CD4-positive, alpha-beta T cell treated with Interleukin-6 for 4 hours (primary cell): ENCODE measurements around the gene GALR2.

Experiments
- DNase-seq: peaks from one replicate; pipeline ENCODE4 v3.0.0-alpha.2; 2020; ENCODE audit warnings: mixed read lengths

Gene GALR2

GRCh38 chr17:76102944-76103273 is 28.3 kb downstream of the GALR2 start:
- no peak for DNase-seq

GRCh38 chr17:76103274-76104139 is 28.9 kb downstream of the GALR2 start, which contains the start of gene EXOC7:
TSS of gene EXOC7 (minus strand) at chr17:76103787. CDS start at chr17:76103692, 95 bp downstream.
- DNase-seq, result peak; percentile 94

DNA sequence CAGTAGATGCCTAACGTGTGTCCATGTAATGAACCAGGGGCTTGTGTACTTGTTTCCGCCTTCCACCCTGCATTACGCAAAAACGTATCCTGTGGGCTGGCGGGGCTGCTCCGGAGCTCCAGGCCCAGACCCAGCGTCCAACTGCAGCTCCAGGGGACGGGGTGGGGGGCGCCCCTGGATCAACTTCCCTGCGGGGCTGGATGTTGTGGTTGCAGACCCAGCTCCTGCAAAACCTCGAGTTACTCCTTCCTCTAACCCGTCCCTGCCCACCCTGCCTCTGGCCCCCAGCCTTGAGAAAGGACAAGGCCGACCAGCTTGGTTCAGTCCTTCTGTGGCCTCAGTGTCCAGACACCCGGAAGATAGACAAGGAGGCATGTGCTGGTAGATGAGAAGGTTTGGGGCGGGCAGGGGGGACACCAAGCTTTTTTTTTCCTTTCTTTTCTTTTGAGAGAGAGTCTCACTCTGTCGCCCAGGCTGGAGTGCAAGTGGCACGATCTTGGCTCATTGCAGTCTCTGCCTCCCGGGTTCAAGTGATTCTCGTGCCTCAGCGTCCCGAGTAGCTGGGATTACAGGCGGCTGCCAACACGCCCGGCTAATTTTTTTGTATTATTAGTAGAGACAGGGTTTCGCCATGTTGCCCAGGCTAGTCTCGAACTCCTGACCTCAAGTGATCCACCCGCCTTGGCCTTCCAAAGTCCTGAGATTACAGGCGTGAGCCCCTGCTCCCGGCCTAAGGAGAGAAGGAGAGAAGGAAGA is 29.7 kb downstream of the GALR2 start:
- DNase-seq, result no peak

DNA sequence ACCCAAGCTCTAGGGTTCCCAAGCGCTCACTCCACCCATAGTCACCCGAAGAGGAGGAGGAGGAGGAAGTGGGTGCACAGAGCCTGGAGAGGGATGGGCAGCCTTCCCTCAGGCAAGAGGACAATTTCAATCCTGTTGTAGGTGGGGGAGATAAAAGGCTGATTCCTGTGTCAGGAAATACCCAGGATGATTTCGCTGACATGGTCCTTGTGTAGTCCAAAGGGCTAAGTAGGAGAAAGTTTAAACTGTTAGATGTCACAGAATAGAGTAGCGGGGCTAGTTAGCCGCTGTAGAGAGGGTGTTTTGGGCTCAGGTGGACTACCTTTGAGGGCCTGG is 30.3 kb downstream of the GALR2 start:
- no peak for DNase-seq

- DNase-seq, result no peak
Observed at GRCh38 chr17:76106703-76107102, 32.1 kb downstream of the GALR2 start.

DNA sequence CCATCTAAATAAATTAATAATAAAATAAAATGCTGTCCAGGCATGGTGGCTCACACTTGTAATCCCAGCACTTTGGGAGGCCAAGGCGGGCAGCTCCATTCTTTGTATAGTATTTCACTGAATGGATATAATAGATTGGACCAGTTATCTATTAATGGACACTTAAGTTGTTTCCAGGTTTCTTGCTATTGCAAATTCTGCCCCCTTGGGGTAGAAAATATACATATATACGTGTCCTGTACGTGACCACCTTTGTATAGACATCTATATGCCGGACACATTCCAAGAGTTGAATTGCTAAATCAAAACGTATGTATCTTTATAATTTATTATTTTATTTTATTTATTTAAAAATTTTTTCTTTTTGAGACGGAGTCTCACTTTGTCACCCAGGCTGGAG is 32.9 kb downstream of the GALR2 start:
- DNase-seq, result no peak

DNA sequence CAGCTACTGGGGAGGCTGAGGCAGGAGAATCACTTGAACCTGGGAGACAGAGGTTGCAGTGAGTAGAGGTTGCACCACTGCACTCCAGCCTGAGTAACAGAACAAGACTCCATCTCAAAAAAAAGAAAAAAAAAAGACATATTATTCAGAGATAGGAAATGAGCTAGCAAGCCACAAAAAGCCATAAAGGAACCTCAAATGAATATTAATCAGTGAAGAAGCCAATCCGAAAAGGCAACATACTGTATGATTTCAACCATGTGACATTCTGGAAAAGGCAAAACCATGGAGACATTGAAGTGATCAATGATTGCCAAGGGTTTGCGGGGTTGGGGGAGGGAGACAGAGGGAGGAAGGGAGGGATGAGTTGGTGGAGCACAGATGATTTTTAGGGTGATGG is 37.4 kb downstream of the GALR2 start:
- DNase-seq, result no peak

DNA sequence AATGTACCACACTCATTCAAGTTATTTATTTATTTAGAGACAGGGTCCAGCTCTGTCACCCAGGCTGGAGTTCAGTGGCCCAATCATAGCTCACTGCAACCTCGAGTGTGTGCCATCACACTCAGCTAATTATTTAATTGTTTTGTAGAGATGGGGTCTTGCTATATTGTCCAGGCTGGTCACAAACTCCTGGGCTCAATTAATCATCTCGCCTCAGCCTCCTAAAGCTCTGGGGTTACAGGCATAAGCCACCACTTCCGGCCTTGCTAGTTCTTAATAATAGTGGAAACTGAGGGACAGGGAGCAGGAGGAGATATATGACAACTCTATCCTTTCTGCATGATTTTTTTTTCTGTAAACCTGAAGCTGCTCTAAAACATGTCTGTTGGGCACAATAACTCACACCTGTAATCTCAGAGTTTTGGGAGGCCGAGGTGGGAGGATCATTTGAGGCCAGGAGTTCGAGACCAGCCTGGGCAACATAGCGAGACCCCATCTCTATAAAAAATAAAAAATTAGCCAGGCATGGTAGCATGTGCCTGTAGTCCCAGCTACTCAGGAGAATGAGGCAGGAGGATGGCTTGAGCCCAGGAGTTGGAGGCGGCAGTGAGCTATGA is 40.7 kb downstream of the GALR2 start:
- DNase-seq, result no peak

- DNase-seq, result no peak
Observed at GRCh38 chr17:76119409-76120371, 45.1 kb downstream of the GALR2 start.

GRCh38 chr17:76120658-76121008 is 46.1 kb downstream of the GALR2 start:
- DNase-seq, result no peak

DNA sequence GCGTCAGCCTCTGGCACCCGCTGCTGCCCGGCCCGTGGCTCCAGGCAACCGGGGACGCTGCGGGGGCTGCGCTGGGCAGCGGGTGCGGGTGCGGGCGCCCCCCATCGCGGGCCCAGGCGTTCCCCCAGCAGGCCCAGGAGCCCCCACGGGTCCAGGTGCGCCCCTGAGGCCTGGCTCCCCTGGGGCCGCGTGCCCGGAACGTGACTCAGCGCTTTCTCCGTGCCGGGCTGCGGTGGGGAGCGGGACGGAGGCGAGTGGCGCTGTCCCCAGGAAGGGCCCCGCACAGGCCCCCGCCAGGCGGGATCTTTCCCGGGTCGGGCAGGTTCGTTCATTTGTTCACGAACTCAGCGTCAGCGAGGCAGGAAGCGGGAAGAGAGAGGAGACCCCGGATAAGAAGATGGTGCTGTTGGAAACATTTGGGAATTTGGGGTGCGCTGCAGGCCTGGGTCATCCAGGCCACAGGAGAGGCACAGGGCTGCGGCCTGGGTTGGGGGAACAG is 47.4 kb downstream of the GALR2 start:
- peak; percentile 43 for DNase-seq

GRCh38 chr17:76122431-76123190 is 48.0 kb downstream of the GALR2 start:
- DNase-seq, result no peak

DNA sequence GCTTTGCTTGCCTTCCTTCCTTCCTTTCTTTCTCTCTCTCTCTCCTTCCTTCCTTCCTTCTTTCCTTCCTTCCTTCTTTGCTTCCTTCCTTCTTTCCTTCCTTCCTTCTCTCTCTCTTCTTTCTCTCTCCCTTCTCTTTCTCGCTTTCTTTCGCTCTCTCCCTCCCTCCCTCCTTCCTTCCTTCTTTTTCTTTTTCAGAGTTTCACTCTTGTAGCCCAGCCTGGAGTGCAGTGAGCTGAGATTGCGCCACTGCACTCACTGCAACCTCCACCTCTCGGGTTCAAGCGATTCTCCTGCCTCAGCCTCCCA is 48.6 kb downstream of the GALR2 start:
- DNase-seq, result no peak

DNA sequence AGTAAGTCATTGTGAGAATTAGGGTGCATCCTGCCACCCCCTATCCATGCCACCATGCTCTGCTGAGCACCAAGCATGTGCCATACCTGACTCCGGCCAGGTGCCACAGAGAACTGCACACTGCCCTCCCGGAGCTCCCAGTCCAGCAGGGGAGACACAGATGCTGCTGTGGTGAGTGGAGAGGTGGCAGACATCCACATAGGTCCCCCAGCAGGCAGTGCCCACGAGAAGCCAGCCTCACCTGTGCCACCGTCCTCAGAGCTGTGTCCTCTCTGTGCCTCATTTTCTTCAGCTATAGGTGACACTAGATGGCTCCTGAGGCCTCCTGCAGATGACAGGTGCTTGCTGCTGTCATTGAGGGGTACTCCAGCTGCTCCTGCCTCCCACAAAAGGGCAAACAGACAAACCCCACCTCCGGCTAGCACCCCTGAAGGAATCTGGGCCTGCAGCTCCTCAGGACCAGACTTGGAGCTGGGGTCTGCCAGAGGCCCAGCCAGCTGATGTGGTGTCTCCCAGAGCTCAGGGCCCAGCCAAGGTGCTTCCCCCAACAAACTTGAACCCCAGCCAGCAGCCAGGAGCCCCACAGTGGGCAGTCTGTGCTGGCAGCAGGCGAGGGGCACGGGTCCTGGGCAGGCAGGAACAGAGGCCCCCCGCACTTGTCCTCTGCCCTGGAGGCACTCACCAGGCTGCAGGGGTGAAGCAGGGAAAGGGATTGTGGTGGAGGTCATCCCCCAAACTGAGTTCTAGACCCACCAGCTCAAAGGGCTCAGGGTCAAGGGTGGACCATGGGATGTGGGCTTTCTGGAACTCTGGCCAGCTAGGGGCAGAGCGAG is 49.4 kb downstream of the GALR2 start:
- no peak for DNase-seq

DNA sequence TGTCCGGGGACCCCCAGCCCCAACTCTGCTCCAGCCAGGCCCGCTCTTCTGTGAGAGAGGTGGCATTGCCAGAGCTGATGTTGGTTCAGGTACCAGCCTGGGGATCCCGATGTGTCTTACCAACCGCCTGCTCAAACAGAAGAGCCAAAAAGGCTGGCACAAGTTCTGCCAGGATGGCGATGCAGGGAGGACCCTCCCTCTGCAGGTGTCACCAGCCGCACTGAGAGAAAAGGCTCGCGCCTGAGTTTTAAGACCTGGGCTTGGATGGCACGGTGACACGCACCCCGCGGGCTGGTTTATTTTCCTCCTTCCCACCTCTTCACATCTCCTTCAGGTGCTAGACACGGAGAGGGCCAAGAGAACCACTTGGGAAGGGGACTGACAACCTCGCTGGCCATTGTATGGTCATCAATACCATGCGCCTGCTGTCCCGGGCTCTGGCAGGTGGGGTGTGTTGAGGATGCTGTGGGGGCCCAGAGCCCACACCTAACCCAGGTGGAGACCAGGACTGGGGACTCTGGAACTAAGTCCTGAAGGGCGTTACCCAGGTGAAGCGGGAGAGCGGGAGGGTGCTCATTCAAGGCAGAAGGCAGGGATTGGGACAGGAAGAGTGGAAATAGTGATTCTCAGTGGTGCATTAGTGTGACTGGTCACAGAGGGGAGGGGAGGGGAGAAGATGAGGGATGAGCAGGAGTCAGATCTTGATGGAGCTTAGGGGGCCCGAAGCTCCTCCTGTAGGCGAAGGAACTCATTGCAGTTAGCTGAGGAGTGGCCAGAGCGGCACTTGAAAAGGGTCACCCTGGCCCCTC is 50.2 kb downstream of the GALR2 start:
- no peak for DNase-seq

DNA sequence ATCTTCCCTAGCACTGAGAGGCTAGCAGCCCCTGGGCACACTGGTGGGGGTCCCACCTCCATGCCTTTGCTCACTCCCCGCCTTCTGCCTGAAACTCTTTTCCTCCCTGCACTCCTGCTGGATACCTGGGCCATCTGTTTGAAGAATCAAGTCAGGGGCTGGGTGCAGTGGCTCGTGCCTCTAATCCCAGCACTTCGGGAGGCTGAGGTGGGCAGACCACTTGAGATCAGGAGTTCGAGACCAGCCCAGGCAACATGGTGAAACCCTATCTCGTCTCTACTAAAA is 50.8 kb downstream of the GALR2 start:
- DNase-seq, result no peak

DNA sequence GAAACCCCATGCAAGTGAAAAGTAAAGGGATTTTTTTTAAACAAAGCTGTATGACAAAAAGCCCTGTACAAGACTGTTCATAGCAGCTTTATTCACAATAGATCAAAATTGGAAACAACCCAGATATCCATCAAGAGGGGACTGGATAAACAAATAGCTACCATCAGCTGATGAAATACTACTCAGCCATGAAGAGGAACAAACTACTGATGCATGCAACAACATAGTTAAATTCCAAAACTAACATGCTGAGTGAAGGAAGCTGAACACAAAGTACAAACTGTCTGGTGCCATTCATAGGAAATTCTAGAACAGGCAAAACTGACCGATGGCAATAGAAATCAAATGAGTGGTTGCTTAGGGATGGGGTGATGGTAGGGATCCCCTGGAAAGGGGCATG is 51.3 kb downstream of the GALR2 start:
- no peak for DNase-seq
